Activated T-cell treated with anti-CD3 and anti-CD28 coated beads for 24 hours (primary cell): ENCODE data around the gene ACAP2.

ENCODE experiments used
- DNase-seq: peaks from one replicate; pipeline ENCODE4 v3.0.0-alpha.2; 2020; ENCODE audit warnings: low read depth

Gene ACAP2

GRCh38 chr3:195286115-195286872 lies 156.5 kb downstream of the ACAP2 start:
- no peak for DNase-seq

GRCh38 chr3:195285372-195285771 lies 157.4 kb downstream of the ACAP2 start:
- no peak for DNase-seq

- no peak for DNase-seq
These were observed 158.0 kb downstream of the ACAP2 start for GRCh38 chr3:195284842-195285241.

GRCh38 chr3:195282961-195283360 lies 159.9 kb downstream of the ACAP2 start:
- DNase-seq: no peak

GRCh38 chr3:195274259-195274966 lies 168.4 kb downstream of the ACAP2 start:
- no peak for DNase-seq

- DNase-seq: peak; percentile 85
These were observed 171.2 kb downstream of the ACAP2 start for GRCh38 chr3:195271410-195272243.

GRCh38 chr3:195270817-195271409 lies 171.9 kb downstream of the ACAP2 start, which contains the start of gene XXYLT1:
TSS of gene XXYLT1 (minus strand) at chr3:195271159. CDS start at chr3:195271058, 101 bp downstream.
- DNase-seq: peak; percentile 84

GRCh38 chr3:195270079-195270816 lies 172.6 kb downstream of the ACAP2 start:
- peak; percentile 22 for DNase-seq

GRCh38 chr3:195269375-195270078 lies 173.3 kb downstream of the ACAP2 start:
- DNase-seq: no peak

- no peak for DNase-seq
These were observed 174.1 kb downstream of the ACAP2 start for GRCh38 chr3:195268576-195269309.

- DNase-seq: no peak
These were observed 175.7 kb downstream of the ACAP2 start for GRCh38 chr3:195267096-195267495.

- no peak for DNase-seq
These were observed 176.4 kb downstream of the ACAP2 start for GRCh38 chr3:195266428-195266827.

- no peak for DNase-seq
These were observed 177.3 kb downstream of the ACAP2 start for GRCh38 chr3:195265363-195265976.

GRCh38 chr3:195263925-195264600 lies 178.8 kb downstream of the ACAP2 start:
- no peak for DNase-seq

GRCh38 chr3:195263193-195263924 lies 179.5 kb downstream of the ACAP2 start:
- no peak for DNase-seq

GRCh38 chr3:195261925-195262324 lies 180.9 kb downstream of the ACAP2 start:
- no peak for DNase-seq

- DNase-seq: no peak
These were observed 182.4 kb downstream of the ACAP2 start for GRCh38 chr3:195260280-195260905.
